ENCODE data around the gene ZBTB16.

DNA sequence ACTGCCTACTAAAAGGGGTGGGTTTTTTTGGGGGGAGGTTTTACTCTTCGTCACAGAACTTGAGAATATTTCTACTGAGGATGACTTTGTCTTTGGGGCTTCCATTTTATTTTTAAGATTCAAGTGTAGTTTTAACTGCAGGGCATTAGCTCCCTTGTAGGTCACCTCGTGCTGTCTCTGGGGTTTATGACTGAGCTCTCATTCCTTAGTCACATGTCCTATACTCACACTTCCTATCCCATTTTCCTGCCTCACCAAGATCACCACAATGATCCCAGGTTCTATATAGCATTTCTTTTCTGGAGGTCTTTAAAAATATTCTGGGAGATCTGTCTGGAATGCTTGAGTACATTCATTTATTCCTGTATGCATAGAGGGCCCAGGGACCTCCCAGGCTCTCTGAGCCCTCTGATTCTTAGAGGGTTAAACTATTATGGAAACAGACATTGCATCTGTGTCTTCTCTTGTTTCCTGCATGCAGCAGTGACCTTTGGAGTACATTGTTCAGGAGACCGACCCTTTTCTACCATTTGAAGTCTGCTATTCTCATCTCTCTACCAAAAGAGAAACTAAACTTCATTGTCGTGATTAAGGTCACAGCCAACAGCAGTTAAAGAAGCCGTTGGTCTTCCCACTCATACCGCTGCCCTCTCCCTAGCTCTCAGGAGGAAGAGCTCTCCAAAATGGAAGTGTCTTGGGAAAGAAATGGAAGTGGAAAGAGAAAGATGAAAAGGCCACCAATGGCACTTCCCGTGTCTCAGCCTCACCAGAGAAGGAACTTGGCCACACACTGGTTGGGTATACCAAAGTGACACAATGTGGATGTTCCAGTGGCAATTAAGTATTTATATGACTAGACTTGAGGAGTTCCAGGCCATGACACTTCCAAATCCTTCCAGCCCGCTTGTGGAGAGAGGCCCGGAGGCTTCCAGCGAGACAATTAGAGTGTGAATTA is 77.5 kb downstream of the ZBTB16 start:
- TF ChIP-seq, protein P1, sequence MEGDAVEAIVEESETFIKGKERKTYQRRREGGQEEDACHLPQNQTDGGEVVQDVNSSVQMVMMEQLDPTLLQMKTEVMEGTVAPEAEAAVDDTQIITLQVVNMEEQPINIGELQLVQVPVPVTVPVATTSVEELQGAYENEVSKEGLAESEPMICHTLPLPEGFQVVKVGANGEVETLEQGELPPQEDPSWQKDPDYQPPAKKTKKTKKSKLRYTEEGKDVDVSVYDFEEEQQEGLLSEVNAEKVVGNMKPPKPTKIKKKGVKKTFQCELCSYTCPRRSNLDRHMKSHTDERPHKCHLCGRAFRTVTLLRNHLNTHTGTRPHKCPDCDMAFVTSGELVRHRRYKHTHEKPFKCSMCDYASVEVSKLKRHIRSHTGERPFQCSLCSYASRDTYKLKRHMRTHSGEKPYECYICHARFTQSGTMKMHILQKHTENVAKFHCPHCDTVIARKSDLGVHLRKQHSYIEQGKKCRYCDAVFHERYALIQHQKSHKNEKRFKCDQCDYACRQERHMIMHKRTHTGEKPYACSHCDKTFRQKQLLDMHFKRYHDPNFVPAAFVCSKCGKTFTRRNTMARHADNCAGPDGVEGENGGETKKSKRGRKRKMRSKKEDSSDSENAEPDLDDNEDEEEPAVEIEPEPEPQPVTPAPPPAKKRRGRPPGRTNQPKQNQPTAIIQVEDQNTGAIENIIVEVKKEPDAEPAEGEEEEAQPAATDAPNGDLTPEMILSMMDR (IDR thresholded peaks at IDR 0.05; ENCODE audit: poor library complexity, severe bottlenecking) = no peak
- no peak for TF ChIP-seq SMC3 (conservative IDR thresholded peaks at IDR 0.05; ENCODE audit: poor library complexity)
